Activated CD8-positive, alpha-beta memory T cell treated with anti-CD3 and anti-CD28 coated beads, Interleukin-2, amount 50 U/mL, for 24 hours (primary cell): ENCODE results near the gene TSPYL6.

ENCODE experiments used
- DNase-seq: peaks from one replicate; pipeline ENCODE4 v3.0.0-alpha.2; 2020; ENCODE audit errors: extremely low read depth

TSPYL6 gene

DNA sequence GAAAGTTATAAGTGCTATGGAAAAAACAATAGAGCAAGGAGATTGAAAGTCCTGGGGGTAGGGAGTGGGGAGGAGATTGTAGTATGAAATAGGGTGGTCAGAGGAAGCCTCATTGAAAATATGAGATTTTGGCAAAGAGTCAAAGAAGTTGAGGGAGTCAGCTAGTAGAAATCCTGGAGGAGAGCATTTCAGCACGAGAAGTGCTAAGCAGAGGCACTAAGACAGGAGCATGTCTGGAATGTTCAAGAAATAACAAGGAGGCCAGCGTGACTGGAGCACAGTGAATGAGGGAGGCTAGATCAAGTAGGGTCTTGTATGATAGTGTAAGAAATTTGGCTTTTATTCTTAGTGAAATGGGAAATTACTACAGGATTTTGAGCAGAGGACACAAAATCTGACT lies 2.1 kb upstream of the TSPYL6 start:
- no peak for DNase-seq

DNA sequence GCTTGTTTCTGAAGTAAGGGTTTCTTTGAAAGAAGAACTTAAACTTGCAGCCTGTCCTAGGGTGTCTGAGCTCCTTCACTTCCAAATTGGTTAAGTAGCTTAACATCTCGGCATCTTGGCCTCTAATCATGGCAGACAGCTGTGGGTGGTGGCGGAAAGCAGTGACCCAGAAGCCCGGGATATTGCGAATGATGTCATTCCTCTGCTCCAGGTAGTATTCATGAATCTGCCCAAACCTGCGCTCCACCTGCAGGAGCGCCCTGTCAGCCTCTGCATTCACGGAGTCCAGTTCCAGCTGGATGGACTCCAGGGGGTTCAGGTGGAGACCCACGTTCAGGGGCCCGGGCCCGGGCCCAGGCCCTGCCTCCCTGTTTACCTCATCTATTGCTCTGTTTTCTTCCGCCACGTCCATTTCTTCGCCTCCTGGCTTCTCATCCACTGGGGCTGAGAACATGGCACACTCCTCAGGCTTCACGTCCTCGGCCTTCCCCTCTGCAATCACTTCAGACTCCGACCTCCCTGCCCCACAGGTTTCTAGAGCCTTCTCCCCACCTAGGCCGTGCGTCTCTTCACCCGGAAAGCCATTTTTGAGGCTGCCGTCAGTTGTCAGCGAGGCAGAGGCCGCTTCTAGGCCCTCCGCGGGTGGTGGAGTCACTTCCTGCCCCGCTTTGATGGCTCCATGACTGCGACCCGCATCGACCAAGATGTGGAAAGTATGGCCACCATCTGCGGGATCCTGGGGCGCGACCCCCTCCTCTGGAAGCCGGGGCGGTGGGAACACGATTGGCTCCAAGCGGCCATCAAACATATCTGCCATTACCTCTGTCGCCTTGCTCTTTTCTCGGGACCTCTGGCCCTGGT lies 569 bp downstream of the TSPYL6 start:
- DNase-seq: no peak

DNA sequence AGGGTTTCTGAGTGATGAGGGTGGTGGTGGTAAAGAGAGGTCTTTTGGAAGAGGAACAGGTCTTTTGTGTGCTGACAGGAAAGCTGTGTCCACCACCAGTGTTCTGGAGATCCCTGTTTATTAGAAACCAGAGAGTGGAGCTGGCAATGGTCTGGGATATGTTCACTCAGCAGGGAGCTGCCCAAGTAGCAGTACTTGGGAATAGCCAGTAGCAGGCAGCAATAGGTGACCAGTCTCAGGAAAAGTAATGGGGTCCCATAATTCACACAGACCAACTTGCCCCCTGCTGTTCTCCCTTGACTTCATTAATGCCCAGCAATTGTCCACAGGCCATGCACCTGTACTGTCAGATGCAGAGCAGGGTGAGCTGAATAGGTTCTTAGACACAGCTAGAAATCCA lies 1.8 kb downstream of the TSPYL6 start:
- DNase-seq: no peak

DNA sequence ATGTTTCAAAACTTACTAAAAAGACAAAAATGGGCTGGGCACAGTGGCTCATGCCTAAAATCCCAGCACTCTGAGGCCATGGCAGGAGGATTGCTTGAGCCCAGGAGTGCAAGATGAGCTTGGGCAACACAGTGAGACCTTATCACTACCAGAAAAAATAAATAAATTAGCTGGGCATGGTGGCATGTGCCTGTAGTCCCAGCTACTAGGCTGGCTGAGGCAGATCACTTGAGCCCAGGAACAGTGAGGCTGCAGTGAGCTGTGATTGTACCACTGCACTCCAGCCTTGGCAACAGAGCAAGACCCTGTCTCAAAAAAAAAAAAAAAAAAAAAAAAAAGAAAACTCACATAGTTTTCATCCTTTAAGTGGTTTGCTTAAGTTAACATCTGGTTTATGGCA lies 6.4 kb downstream of the TSPYL6 start:
- DNase-seq: no peak

DNA sequence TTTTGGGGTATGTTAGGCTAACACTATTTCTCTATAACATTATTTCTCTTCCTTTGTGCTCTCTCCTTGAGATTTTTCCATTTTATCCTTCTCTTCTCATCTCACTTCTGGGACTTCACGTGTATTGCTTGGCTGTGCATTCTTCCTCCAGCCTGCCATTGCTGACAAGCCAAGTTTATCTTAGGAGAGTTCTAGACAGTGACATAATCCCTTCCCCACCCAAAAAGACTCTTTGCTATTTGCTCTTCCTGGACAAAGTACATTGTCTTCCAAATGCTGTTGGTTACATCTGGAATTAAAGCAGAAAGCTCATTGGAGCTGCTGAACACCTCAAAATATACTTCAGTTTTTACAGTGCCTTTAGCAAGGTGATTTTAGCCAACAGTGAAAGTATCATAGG lies 8.9 kb downstream of the TSPYL6 start:
- no peak for DNase-seq

DNA sequence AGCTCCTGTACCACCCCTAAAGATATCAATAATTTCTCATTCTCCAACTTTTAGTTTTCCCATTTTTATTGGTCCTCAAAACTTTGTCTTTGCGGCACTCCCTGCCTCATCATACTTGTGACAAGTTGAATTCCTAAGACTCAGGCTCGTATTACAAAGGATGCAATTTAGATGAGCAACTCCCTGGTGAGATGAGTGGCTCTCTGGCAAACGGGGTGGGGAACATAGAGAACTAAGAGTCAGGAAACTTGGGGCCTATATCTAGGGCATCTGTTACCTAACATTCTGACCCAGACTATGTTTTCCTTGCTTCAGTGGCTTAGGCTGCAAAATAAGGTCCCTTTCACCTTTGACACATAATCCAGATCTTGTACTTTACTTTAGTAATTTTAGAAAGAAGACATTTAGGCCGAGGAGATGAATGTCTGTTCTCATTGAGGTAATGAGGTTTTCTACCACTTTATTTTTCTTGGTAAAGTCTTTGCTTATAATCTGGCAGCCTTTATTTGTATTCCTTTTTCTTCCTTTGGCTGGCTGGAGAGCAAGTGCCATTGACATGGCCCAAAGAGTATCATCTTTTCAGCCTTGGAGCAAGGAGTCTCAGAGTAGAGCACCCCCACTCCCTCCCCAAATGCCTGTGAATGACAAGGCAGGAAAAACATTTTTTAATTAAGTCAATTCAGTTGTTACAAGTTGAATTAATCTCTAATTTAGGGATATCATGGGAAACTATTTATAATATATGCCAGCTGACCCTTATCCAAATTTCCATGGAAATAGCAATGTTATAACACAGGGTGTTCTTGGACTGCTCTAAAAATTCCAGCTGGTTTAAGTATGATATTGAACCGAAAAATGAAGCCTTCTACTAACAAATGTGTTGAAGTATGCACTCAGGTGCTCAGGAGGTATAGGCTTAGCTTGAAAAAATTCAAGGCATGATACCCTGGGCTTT lies 15.2 kb downstream of the TSPYL6 start:
- DNase-seq: no peak

DNA sequence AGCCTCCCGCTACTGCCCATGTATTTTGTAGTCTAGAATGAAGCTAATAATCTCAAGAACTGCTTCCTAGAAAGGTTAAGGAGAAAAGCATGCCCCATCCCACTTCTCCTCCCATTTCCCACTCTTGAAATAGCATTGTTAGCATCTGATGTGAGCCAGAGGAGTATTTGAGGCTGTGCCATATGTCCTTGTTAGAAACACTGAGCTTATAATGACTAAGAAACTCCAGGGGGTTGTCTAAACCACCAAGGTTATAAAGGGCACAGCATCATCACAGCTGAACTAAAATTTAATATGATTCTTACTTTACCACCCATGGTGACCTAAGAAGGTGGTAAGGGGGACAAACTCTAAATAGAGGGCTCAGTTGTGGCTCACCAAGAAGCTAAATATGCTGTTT lies 16.6 kb downstream of the TSPYL6 start:
- no peak for DNase-seq

DNA sequence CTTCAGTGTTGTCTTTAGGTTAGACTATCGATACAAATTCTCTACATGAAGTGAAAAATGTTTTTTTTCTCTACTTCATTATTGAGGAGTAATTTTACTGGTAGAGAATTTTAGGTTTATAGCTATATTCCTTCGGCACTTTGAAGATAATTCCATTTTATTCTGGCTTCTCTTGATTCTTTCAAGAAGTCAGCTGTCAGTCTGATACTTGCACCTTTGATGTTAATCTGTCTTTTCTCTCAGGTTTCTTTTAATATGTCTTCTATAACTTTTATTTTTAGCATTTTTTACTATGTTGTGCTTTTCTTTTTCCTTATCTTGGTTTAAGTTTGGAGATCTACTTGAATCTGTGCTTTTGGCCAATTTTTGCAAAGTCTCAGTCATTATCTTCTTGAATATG lies 18.6 kb downstream of the TSPYL6 start:
- DNase-seq: no peak

DNA sequence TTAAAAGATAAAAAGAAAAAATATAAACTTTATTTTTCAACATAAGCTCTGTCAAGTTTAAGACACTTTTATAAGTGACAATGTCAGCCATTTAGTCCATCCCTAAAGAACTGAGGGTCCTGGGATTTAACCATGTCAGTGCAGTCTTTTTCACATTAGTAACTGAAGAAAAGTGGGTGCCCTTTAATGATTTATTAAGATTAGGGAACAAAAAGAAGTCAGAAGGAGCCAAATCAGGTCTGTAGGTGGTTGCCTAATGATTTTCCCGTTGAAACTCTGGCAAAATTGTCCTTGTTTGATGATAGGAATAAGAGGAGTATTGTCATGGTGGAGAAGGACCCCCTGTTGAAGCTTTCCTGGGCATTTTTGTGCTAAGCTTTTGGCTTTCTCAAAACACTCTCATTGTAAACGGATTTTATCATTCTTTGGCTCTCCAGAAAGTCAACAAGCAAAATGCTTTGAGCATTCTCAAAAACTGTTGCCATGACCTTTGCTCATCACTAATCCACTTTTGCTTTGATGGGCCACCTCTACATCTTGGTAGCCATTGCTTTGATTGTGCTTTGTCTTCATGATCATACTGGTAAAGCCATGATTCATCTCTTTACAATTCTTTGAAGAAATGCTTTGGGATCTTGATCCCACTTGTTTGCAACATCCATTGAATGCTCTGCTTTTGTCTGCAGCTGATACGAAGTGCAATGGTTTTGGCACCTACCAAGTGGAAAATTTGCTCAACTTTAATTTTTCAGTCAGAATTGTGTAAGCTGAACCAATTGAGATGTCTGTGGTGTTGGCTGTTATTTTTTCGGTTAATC lies 22.0 kb downstream of the TSPYL6 start:
- no peak for DNase-seq

DNA sequence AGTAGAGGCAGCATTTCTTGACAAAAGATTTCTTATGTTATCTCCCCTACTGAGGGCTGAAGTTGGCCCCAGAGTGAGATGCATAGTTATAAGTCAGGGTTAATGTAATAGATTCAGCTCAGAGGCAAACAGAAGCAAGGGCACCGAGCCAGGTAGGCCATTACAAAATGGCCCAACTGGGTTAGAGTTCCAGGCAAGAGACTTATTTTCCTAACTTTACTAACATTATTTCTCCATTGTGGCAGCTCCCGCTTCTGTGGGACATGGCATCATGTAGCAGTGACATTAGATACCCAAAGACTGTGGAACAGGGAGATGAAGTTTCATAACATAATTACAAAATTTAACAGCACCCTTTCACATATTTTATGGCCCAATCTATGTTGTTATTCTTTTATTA lies 27.1 kb downstream of the TSPYL6 start:
- no peak for DNase-seq

DNA sequence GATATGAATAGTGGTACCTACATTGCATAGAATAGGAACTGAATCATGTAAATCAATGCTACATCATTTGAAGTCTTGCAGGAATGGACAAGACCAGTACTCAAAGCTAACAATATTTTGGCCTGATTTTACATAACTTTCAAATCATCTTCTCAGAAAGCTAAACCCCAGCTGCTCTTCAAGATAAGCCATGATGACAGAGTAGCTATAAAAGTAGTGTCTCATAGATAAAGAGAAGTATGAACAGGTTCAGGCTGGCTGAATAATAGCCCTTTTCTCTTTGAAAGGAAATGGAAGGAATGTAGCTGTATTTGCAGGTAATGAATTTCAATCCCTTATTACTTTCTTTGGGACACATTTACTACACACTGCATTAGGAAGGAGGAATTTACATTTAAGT lies 28.2 kb downstream of the TSPYL6 start:
- DNase-seq: no peak

DNA sequence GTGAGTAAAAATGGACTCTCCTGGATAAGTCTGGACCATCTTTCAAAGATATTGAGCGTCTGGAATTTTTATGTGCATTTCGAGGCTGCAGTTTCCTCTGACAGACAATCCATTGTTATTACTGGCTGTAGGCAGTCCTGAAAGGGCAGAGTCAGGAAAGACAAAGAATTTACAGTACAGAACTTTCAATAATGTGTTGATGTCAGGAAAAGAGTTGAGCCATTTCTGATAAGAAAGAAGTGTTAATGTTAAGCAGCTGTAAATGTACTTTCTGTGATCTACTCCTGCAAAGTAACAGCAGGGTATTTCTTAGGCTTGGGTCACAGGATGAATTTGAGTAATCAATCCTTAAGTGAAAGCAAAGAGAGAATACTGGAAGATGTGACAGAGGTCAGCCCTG lies 29.8 kb downstream of the TSPYL6 start:
- DNase-seq: no peak

DNA sequence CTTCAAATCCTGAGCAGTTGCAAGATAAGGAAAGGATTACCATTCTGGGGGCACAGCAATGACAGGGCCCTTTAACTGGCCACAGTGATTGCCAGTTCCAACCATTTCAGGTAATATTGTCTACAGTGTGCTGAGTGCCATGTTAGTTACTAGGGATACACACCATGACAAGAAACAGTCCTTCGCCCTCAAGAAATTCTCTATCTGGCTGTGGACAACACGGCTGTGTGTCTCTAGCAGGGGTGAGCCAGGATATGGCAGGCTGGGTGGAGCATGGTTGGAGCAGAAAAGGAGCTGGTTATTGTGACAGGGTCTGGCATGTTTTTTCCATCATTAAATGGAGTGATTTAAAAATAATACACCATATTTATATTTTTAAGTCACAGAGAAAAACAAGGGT lies 31.0 kb downstream of the TSPYL6 start:
- no peak for DNase-seq

DNA sequence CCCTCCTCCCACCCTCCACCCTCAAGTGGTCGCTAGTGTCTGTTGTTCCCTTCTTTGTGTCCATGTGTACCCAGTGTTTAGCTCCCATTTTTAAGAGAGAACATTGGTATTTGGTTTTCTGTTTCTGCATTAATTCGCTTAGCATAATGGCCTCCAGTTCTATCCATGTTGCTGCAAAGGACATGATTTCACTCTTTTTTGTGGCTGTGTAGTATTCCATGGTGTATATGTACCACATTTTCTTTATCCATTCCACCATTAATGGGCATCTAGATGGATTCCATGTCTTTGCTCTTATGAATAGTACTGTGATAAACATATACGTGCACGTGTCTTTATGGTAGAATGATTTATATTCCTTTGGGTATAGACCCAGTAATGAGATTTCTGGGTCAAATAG lies 42.9 kb downstream of the TSPYL6 start:
- DNase-seq: no peak

DNA sequence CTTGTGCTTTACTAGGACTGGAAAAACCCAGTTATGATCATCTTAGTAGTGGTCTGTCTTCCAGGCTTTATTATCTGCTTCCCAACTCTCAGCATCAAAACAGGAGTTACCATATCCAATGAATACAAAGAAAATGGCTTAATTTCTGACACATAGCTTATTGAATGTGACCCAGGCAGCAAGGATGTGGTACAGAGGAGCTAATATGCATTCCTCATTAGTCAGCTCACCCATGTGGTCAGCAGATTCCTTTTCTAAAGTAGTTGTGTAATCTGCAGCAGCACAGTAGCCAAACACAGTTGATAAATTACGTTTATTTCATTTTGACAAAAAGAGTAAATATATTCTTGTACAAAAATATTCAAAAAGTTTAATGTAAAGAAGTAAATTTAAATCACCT lies 43.6 kb downstream of the TSPYL6 start:
- no peak for DNase-seq

DNA sequence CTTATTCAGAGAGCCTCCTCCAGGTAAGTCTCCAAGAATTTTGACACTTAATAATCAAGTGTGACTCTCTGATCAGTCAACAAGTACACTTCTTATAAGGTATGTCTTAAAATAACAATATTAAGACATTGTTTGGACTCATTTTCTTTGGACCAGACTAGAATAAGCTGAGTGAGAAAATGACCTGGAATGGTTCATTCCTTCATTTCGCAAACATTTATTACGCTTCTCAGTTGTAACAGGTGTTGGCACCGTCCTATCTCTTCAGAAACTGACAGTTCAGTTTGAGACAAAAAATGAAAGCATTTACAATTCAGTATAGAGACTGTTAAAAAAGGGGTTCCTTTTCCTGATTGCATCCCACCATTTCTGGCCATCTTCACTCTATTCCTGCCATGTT lies 46.6 kb downstream of the TSPYL6 start:
- no peak for DNase-seq

DNA sequence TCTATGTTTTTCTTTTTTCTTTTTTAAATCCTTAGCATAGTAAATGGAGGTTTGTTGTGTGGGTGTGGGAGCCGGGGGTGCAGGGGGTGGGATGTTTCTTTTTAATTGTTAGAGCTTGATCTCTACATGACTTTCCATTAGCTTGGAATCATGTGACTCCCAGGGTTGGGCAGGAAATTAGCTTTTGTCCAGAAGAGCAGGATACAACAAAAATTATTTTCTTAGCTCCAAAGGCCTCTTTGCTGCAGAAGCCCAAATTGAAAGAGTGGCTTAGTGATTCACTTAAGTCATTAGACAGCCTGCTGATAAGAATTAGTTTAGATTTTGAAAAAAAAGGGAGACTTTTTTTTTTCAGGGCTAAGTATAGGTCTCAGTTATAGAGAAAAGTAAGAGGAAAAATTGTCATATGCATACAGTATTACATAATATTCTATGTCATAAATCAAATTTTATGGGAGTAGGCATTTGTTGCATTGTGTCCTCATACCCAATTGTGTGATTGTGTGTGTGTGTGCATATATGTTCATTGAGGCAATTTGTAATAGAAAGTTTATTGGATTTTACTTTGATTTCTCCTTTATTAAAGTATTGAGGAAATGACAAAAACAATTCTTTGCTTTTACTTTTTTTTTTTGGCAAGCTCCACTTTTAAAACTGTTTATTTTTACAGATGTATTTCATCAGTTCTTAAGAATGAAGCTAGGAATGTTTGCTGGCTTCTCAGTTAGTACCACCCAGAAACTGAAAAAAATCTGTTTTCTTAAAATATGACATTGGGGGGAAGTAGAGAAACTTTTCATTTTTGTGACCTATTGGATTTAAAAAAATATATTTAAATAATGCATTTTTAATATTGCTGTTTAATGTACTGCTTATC lies 47.4 kb downstream of the TSPYL6 start:
- no peak for DNase-seq

DNA sequence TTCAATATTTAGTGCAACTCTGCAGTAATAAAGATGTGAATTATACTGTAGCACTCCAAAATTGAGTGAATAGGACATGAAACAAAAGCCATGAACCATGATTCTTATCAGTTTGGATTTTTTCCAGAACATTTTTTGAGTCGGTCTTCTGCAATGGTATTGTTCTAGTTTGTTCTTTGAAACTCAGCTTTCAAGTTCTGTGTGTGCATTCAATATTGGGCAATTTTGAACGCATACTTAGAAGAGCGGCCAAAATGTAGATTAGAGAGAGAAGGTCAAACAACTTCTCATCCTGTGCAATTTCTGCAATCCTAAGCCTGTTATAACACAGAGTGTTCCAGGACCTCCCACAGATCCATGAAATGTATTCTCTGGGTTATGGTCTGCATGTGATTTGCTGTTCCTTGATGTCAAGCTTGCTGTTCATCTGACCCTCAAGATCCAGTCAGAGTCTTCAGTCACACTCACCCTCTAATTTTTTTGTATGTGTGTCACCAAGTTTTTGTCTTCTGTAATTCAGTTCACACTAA lies 48.3 kb downstream of the TSPYL6 start:
- no peak for DNase-seq

DNA sequence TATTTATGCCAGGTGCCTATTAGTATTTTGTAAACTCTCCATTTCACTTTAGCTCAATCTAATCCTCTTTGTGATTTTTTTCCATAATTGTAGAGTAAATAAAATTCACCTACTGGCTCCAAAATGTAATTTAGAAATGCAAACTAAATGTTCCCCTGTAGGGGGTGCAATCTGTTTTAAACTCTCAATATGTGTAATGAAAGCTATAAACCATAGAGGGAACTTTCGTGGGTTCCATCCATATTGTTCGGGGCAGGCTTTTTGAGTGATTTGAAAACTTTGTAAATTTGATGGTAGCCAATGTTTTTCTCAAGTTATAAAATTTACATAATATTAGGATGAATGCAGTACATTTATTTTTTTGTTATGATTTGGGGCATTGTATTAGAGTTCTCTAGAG lies 49.4 kb downstream of the TSPYL6 start:
- DNase-seq: no peak

DNA sequence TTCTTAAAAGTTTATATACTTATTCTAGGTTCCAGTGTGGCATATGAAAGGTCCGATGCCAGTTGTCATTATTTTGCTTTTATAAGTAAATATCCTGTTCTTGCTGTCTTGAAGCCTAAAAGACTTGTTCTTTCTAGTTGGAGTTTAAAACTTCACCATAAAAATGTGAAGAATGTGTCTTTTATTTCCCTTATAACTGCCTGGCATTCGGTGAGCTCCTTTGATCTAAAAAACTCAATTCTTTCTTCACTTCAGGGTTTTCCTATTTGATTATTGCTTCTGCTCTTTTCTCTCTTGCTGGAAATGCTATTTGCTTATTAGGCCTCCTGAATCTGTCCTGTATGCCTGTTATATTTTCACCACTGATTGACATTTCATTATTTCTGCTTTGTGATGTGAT lies 51.6 kb downstream of the TSPYL6 start:
- no peak for DNase-seq
